GM18868 (cell line): Measurements from ENCODE around the gene FAT2.

Experiments used
- ATAC-seq: cut with Tn5 transposase; IDR thresholded peaks from one replicate; pipeline ENCODE4 v1.9.1; 2021; ENCODE audit warnings: mild to moderate bottlenecking, moderate library complexity; ENCODE audit not compliant: unreplicated experiment

FAT2 gene, protein sequence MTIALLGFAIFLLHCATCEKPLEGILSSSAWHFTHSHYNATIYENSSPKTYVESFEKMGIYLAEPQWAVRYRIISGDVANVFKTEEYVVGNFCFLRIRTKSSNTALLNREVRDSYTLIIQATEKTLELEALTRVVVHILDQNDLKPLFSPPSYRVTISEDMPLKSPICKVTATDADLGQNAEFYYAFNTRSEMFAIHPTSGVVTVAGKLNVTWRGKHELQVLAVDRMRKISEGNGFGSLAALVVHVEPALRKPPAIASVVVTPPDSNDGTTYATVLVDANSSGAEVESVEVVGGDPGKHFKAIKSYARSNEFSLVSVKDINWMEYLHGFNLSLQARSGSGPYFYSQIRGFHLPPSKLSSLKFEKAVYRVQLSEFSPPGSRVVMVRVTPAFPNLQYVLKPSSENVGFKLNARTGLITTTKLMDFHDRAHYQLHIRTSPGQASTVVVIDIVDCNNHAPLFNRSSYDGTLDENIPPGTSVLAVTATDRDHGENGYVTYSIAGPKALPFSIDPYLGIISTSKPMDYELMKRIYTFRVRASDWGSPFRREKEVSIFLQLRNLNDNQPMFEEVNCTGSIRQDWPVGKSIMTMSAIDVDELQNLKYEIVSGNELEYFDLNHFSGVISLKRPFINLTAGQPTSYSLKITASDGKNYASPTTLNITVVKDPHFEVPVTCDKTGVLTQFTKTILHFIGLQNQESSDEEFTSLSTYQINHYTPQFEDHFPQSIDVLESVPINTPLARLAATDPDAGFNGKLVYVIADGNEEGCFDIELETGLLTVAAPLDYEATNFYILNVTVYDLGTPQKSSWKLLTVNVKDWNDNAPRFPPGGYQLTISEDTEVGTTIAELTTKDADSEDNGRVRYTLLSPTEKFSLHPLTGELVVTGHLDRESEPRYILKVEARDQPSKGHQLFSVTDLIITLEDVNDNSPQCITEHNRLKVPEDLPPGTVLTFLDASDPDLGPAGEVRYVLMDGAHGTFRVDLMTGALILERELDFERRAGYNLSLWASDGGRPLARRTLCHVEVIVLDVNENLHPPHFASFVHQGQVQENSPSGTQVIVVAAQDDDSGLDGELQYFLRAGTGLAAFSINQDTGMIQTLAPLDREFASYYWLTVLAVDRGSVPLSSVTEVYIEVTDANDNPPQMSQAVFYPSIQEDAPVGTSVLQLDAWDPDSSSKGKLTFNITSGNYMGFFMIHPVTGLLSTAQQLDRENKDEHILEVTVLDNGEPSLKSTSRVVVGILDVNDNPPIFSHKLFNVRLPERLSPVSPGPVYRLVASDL (N-terminal part only)

GRCh38 chr5:151591144-151591819 is at the start of gene FAT2:
FAT2 (minus strand) TSS chr5:151591331; CDS start chr5:151568931, 22,400 bp downstream.
- ATAC-seq, result no peak

- no peak for ATAC-seq
Observed at GRCh38 chr5:151638619-151639018, 47.5 kb upstream of the FAT2 start.

- no peak for ATAC-seq
Observed at GRCh38 chr5:151637676-151638075, 46.5 kb upstream of the FAT2 start.

DNA sequence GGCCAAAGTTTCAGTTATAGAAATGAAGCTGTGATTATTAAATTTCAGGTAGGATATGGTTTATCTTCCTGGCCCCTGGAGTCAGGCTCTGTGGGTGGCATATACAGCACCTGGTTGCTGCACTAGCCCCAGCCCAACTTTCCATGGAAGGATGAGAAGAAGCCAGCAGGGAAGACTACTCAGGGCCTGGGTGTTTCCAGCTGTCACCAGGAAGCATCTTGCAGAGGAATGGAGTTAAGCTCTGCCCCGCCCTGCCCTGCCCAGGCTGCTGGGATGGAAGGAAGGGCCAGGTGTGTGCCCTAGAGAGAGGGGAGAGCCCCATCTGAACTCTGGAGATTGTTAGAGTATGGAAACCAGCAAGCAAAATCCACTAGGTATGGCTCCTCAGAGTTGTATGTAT is 42.8 kb upstream of the FAT2 start:
- no peak for ATAC-seq

DNA sequence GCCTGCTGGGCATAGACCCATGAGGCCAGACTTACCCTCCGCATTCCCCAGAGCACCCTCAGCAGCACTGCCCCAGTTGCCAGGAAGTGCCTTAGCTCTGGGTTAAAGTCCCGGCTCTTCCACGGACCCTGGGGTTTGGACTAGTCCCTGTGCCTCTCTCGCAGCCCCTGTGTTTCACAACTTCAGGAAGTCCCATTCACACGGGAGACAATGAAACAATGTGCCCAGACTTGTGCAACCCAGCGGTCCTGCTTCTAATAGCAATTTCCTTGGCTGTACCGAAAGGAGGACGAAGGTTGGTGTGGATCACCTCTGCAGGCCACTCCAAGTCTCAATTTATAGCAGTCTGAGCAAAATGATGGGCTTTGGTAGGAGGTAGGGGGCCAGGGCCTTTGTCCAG is 41.8 kb upstream of the FAT2 start:
- no peak for ATAC-seq

DNA sequence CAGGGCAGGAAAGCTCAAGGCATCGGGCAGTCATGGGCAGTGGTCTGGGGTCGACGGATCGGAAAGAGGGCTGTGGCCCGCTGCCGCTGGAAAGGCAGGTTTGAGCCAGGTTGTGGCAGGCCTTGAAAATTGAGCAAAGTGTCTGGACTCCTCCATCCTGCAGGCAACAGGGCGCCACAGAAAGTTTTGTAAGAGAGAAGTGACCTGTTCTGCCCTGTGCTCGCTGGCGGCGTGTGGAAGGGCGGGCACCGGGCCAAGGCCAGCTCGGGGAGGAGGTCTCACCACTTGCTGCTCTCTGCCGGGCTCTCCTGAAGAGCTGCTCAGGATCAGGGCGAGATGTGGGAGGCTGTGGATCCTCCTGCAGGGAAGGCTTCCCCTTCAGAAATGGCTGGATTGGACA is 41.4 kb upstream of the FAT2 start:
- no peak for ATAC-seq

DNA sequence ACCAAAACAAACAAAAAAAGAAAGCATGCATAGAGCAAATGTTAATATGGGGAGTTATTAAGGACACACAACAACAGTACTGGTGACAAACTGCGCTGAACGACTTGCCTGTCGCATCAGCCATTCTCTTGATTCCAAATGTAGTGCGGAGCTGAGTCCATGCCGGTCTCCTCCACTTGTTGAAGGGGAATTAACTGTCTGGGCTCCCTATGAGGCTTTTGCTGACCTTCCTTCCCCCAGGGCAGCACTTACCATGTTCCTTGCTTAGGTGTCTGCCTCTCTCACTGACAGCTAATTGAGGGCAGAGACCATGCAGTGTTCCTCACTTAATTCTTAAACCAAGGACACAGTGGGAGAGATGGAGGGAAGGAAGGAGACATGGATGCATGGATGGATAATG is 40.8 kb upstream of the FAT2 start:
- ATAC-seq, result no peak

GRCh38 chr5:151630088-151630487 is 39.0 kb upstream of the FAT2 start:
- no peak for ATAC-seq

GRCh38 chr5:151628112-151628823 is 37.1 kb upstream of the FAT2 start:
- no peak for ATAC-seq

- no peak for ATAC-seq
Observed at GRCh38 chr5:151627650-151628049, 36.5 kb upstream of the FAT2 start.

DNA sequence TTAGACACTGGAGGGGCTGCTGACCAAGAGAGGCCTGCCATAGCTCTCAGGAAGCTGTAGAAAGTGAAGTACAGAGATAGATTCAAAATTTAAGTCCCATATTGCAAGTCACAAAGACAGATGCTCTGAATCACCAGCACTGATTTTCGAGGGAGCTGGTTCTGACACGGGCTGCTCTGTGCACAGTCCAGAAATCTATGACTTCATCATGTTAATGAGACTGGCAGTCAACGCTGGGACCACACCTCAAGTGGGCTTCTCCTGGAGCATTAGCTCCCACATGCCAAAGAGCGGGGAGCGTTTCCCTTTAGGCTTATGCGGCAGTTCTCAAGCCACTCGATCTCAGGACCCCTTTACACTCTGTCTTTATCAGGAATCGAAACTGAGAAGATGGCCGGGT is 34.2 kb upstream of the FAT2 start:
- no peak for ATAC-seq

DNA sequence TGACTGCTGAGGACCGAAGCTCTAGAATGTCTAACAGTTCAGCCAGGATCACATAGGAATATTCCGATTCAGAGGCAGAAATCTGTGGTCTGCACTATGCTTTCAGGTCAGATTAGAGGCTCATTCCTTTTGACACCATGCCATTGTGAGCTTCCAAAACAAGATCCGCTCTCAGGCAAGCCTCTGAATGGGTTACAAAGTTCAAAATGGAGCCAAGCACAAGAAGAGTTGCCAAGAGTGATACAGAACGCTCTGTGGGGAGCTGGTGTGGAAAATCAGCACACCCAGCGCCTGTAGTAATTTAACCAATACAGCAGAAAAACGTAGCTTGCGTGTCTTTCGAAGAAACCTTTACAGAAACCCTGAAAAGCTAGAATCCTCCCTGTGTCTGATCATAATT is 33.3 kb upstream of the FAT2 start:
- no peak for ATAC-seq

- ATAC-seq, result no peak
Observed at GRCh38 chr5:151622367-151623088, 31.4 kb upstream of the FAT2 start.

DNA sequence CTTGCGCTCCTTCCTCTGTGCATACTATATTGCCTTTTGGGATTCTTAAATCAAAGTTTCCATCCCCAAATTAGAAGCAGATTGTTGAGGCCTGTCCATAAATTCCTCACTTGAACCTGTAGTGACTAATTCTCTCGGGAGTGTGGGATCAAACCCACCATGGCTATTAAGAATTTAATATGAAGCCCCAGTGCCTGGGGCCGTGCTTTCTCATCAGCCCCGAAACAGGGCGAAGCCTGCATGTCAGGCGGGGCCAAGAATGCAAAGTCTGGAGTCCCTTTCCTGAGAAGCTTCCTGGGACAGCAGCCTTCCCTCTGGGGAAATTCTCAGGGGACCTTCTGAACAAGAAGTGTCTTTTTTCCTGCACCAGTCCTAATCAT is 29.3 kb upstream of the FAT2 start:
- no peak for ATAC-seq

GRCh38 chr5:151619812-151620460 is 28.8 kb upstream of the FAT2 start:
- ATAC-seq, result no peak

GRCh38 chr5:151618907-151619306 is 27.8 kb upstream of the FAT2 start:
- no peak for ATAC-seq

DNA sequence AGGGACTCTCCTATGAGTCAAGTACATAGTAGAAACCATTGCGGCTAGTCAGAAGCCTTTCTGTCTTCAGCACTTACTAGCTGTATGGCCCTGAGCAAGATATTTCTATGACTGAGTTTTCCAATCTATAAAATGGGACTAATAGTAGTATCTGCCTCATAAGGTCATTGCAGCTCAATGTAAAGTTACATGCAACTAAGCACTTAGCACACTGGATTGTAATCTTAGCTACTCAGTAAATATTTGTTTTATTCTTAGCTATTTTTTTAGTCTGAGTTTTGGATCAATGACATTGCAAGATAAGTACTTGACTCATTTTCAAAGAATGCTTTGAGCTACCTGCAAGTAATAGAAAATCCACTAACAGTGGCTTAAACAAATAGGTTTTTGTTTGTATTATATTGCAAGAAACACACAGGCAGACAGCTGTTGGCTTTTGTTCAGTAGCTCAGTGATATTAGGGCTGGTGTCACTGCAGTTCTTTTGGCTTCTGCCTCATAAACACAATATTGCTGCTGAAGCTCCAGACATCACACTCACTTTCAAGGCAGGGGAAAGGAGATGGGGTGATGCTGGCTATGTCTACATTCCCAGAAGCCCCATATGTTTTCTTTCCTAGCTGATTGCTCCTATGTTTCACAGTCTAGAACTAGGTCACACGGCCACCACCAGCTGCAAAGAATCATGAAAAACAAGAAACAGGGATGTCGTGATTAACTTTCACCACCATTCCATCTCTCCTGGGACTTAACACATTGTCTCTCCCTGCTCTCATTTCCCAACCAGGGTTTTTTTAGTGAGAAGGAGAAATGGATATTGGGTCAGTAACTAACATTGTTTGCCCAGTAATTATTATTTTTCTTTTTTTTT is 26.9 kb upstream of the FAT2 start:
- no peak for ATAC-seq

DNA sequence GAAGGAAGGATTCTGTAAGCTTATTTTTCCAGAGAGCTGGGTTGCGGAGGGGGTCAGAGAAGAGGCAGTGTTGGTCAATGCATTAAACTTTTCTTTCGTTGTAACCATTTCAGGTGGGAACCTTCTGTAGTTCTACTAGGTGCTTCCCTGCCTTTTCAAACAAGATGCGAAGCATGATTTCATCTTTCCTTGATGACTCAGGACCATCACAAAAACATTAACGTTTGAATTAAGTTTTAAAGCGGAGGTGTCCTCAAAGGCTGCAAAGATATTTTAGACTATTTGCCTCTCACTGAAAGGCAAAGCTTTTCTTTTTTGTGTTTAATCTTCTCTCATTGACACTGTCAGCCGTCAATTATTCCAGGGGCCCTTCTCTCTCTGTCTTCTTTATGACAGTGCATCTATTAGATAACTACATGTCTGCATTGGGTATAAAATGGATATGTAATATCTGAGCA is 26.3 kb upstream of the FAT2 start:
- ATAC-seq, result no peak
